Testis (tissue), 3 donors: Measurements from ENCODE around the gene ETS1. TPM values are rescaled to one million over a fixed set of nuclear protein-coding genes. Genes with fewer than 3 reads are reported as not detected.

Experiments
- DNase-seq: peaks from one replicate; pipeline ENCODE4 v3.0.0-alpha.2; 2019
- H3K27ac ChIP-seq, 2 donors: fragments of 200-600 bp; sonication (generic); one replicate each; pipeline ENCODE4 v1.5.1; 2019
- H3K27me3 ChIP-seq: fragments of 200-600 bp; sonication (generic); one replicate; pipeline ENCODE4 v1.5.1; 2019
- H3K36me3 ChIP-seq: fragments of 200-600 bp; sonication (generic); one replicate; pipeline ENCODE4 v1.5.1; 2017; ENCODE audit warnings: low read depth; ENCODE audit errors: missing control alignments
- H3K4me1 ChIP-seq: fragments of 200-600 bp; sonication (generic); one replicate; pipeline ENCODE4 v1.5.1; 2019
- H3K4me3 ChIP-seq, 2 donors: fragments of 200-600 bp; sonication (generic); one replicate each; pipeline ENCODE4 v1.5.1; 2017 to 2019
- H3K9me3 ChIP-seq: fragments of 200-600 bp; sonication (generic); one replicate; pipeline ENCODE4 v1.5.1; 2017
- CTCF ChIP-seq, 3 experiments: fragments of 450-650 bp in 2 of 3; fragments of 200-600 bp in 1 of 3; sonication (generic) in 1 of 3; IDR thresholded peaks; one replicate each; pipeline ENCODE4 v1.5.1; 2016 to 2019; ENCODE audit warnings: antibody characterized with exemption in 3 of 3, mild to moderate bottlenecking in 2 of 3, moderate library complexity in 1 of 3
- POLR2A ChIP-seq: fragments of 450-650 bp; IDR thresholded peaks from one replicate; pipeline ENCODE4 v1.6.1; 2017; ENCODE audit warnings: antibody characterized with exemption, mild to moderate bottlenecking, moderate library complexity
- WGBS, 2 donors: methylation state at CpG; one replicate each; pipeline ENCODE4 v1.1.5; 2018; 5-methylcytosine and 5-hydroxymethylcytosine counted together
- intact Hi-C: fragments of 100-400 bp; cut with DNase I; formaldehyde crosslinking; loops from one replicate; pipeline ENCODE4 v1.15.1; 2023; ENCODE audit warnings: low total_unique reads
- polyA plus RNA-seq: library from polyadenylated mRNA; stranded (reverse); fragments of 350-450 nt; fragmentation: Illumina TruSeq; extraction: RNeasy Lipid Tissue Mini Kit (QIAGEN cat#74804); gene quantifications from one replicate; pipeline ENCODE4 v1.2.3, GENCODE V29; 2014; ENCODE audit warnings: low read depth, low replicate concordance; ENCODE audit not compliant: insufficient read depth
- total RNA-seq, 2 donors: library from RNA; depleted of rRNA; stranded (reverse); fragments of >200 nt; gene quantifications; one replicate each; pipeline ENCODE4 v1.2.3, GENCODE V29; 2016

Gene ETS1
- total and polyA plus RNA-seq, 3 donors from 2014 or later: 15.1 to 21.1 (median 15.3) TPM

- Histone ChIP-seq H3K4me1 (no peaks in the 10 kb centered on the region), H3K27me3 (no peaks in the 10 kb centered on the region), H3K27ac (no peak overlapping the region), H3K36me3 (no peaks in the 10 kb centered on the region), H3K4me3 (no peak overlapping the region), H3K9me3 (no peaks in the 10 kb centered on the region)
- 89 to 90% methylated on average over 7 of the region's 7 CpGs for WGBS, 2 donors
- DNase-seq: no peak
- TF ChIP-seq POLR2A (no peak), CTCF (IDR thresholded peaks at IDR 0.05) (no peak)
- intact Hi-C loops: no loop called here
Observed at GRCh38 chr11:128627666-128628324, 40.4 kb upstream of the ETS1 start.

GRCh38 chr11:128626913-128627665 lies 39.7 kb upstream of the ETS1 start:
- 90 to 92% methylated on average over 16 of the region's 16 CpGs for WGBS, 2 donors
- intact Hi-C loops: no loop called here

GRCh38 chr11:128625746-128626145 lies 38.4 kb upstream of the ETS1 start:
- WGBS, 2 donors: 92 to 93% methylated on average over 2 of the region's 2 CpGs

More at GRCh38 chr11:128626913-128627665, 39.7 kb upstream of the ETS1 start:
- H3K36me3 ChIP-seq: no peaks in the 10 kb centered on the region
- H3K4me1 ChIP-seq: no peaks in the 10 kb centered on the region
- no peaks in the 10 kb centered on the region for H3K27me3 ChIP-seq
- no peak overlapping the region for H3K27ac ChIP-seq
- H3K4me3 ChIP-seq: no peak overlapping the region
- no peak for DNase-seq
- no peaks in the 10 kb centered on the region for H3K9me3 ChIP-seq
- no peak for TF ChIP-seq POLR2A
- TF ChIP-seq CTCF (IDR thresholded peaks at IDR 0.05): no peak

GRCh38 chr11:128625326-128625725 lies 38.0 kb upstream of the ETS1 start:
- no peak for TF ChIP-seq POLR2A
- TF ChIP-seq CTCF (IDR thresholded peaks at IDR 0.05): no peak
- H3K36me3 ChIP-seq: no peaks in the 10 kb centered on the region
- intact Hi-C loops: no loop called here
- no peak overlapping the region for H3K27ac ChIP-seq
- no peak overlapping the region for H3K4me3 ChIP-seq
- WGBS, 2 donors: 82 to 93% methylated on average over 8 of the region's 8 CpGs
- H3K27me3 ChIP-seq: no peaks in the 10 kb centered on the region
- DNase-seq: no peak
- no peaks in the 10 kb centered on the region for H3K9me3 ChIP-seq
- no peaks in the 10 kb centered on the region for H3K4me1 ChIP-seq

More at GRCh38 chr11:128625746-128626145, 38.4 kb upstream of the ETS1 start:
- no peak for TF ChIP-seq POLR2A
- no peak for TF ChIP-seq CTCF (IDR thresholded peaks at IDR 0.05)
- intact Hi-C loops: no loop called here
- Histone ChIP-seq H3K36me3 (no peaks in the 10 kb centered on the region), H3K27me3 (no peaks in the 10 kb centered on the region), H3K9me3 (no peaks in the 10 kb centered on the region), H3K27ac (no peak overlapping the region), H3K4me3 (no peak overlapping the region), H3K4me1 (no peaks in the 10 kb centered on the region)
- no peak for DNase-seq
